IPS-18c (cell line): Measurements from ENCODE around the gene ZIM2.

Experiments
- H3K4me3 ChIP-seq: 2 replicates; pipeline ENCODE4 v1.7.0; 2013; ENCODE audit warnings: low read depth, mild to moderate bottlenecking, low read length, moderate library complexity; ENCODE audit not compliant: insufficient read depth
- H3K9me3 ChIP-seq: one replicate; pipeline ENCODE4 v1.6.1; 2013; ENCODE audit warnings: mild to moderate bottlenecking, low read length, moderate library complexity; ENCODE audit not compliant: control insufficient read depth, insufficient read depth

The ZIM2 gene

GRCh38 chr19:56848166-56848565 is 7.6 kb upstream of the ZIM2 start:
- H3K4me3 ChIP-seq, result no peak overlapping the region
- peaks cover 7% of the 10 kb centered on the region for H3K9me3 ChIP-seq

- Histone ChIP-seq H3K4me3 (no peak overlapping the region), H3K9me3 (peaks cover 27% of the 10 kb centered on the region)
Observed at GRCh38 chr19:56842412-56842811, 1.9 kb upstream of the ZIM2 start.

GRCh38 chr19:56841193-56841543 is 642 bp upstream of the ZIM2 start:
- H3K9me3 ChIP-seq, result peaks cover 38% of the 10 kb centered on the region

GRCh38 chr19:56839652-56840450 is 675 bp downstream of the ZIM2 start:
- no peak overlapping the region; the same call in 1 of the 2 replicates for H3K4me3 ChIP-seq
- H3K9me3 ChIP-seq, result peaks cover 48% of the 10 kb centered on the region

More at GRCh38 chr19:56841193-56841543, 642 bp upstream of the ZIM2 start:
- H3K4me3 ChIP-seq, result no peak overlapping the region

- H3K4me3 ChIP-seq, result no peak overlapping the region
Observed at GRCh38 chr19:56838909-56839651, 1.4 kb downstream of the ZIM2 start.

GRCh38 chr19:56838024-56838908 is 2.3 kb downstream of the ZIM2 start:
- H3K4me3 ChIP-seq, result no peak overlapping the region
- H3K9me3 ChIP-seq, result peaks cover 56% of the 10 kb centered on the region

More at GRCh38 chr19:56838909-56839651, 1.4 kb downstream of the ZIM2 start:
- peaks cover 55% of the 10 kb centered on the region for H3K9me3 ChIP-seq

GRCh38 chr19:56837492-56838023 is 3.0 kb downstream of the ZIM2 start:
- Histone ChIP-seq H3K4me3 (no peak overlapping the region; the same call in 1 of the 2 replicates), H3K9me3 (peaks cover 60% of the 10 kb centered on the region)

GRCh38 chr19:56837004-56837403 is 3.5 kb downstream of the ZIM2 start:
- Histone ChIP-seq H3K4me3 (no peak overlapping the region; the same call in 1 of the 2 replicates), H3K9me3 (peaks cover 63% of the 10 kb centered on the region)

- H3K4me3 ChIP-seq, result no peak overlapping the region; the same call in 1 of the 2 replicates
- H3K9me3 ChIP-seq, result peaks cover 62% of the 10 kb centered on the region
Observed at GRCh38 chr19:56836059-56836458, 4.5 kb downstream of the ZIM2 start.

- peaks cover 57% of the 10 kb centered on the region for H3K9me3 ChIP-seq
- no peak overlapping the region for H3K4me3 ChIP-seq
Observed at GRCh38 chr19:56835401-56835800, 5.1 kb downstream of the ZIM2 start.

GRCh38 chr19:56834564-56835375 is 5.8 kb downstream of the ZIM2 start:
- no peak overlapping the region for H3K4me3 ChIP-seq
- peaks cover 54% of the 10 kb centered on the region for H3K9me3 ChIP-seq

GRCh38 chr19:56832352-56832928 is 8.1 kb downstream of the ZIM2 start:
- H3K4me3 ChIP-seq, result no peak overlapping the region
- H3K9me3 ChIP-seq, result peaks cover 54% of the 10 kb centered on the region

GRCh38 chr19:56831255-56831654 is 9.3 kb downstream of the ZIM2 start:
- Histone ChIP-seq H3K4me3 (no peak overlapping the region), H3K9me3 (peaks cover 46% of the 10 kb centered on the region)

GRCh38 chr19:56829596-56829995 is 10.9 kb downstream of the ZIM2 start:
- H3K9me3 ChIP-seq, result peaks cover 33% of the 10 kb centered on the region
- H3K4me3 ChIP-seq, result no peak overlapping the region

- no peak overlapping the region for H3K4me3 ChIP-seq
- peaks cover 26% of the 10 kb centered on the region for H3K9me3 ChIP-seq
Observed at GRCh38 chr19:56827708-56828107, 12.8 kb downstream of the ZIM2 start.

GRCh38 chr19:56823956-56824355 is 16.6 kb downstream of the ZIM2 start:
- Histone ChIP-seq H3K4me3 (no peak overlapping the region), H3K9me3 (peaks cover 27% of the 10 kb centered on the region)
